Lung (tissue), 12 donors: ENCODE measurements around the gene NCOA3. TPM values are rescaled to one million over a fixed set of nuclear protein-coding genes. Genes with fewer than 3 reads are reported as not detected.

Experiments
- ATAC-seq: fragments of 200-7000 bp; cut with Tn5 transposase; one replicate; pipeline ENCODE4 v1.9.1; 2020; ENCODE audit warnings: moderate number of reproducible peaks; ENCODE audit not compliant: insufficient read depth, low FRiP score
- DNase-seq, 3 donors: peaks; one replicate each; pipeline ENCODE4 v3.0.0-alpha.2; 2013 to 2017
- H3K27ac ChIP-seq, 2 donors: one replicate each; pipeline ENCODE4 v1.5.1; 2013; ENCODE audit warnings: mild to moderate bottlenecking in 2 of 2, moderate library complexity in 2 of 2, control low read depth in 1 of 2, inconsistent platforms in 1 of 2, low read depth in 1 of 2, low read length in 1 of 2
- H3K27me3 ChIP-seq, 3 donors: one replicate each; pipeline ENCODE4 v1.5.1; 2013; ENCODE audit warnings: low read length in 2 of 3; ENCODE audit not compliant: control insufficient read depth in 3 of 3, insufficient read depth in 3 of 3
- H3K36me3 ChIP-seq, 4 donors: one replicate each; pipeline ENCODE4 v1.5.1; 2013; ENCODE audit warnings: low read length in 4 of 4, mild to moderate bottlenecking in 1 of 4, moderate library complexity in 1 of 4; ENCODE audit not compliant: control insufficient read depth in 4 of 4, insufficient read depth in 4 of 4
- H3K4me1 ChIP-seq, 5 donors: one replicate each; pipeline ENCODE4 v1.5.1; 2013; ENCODE audit warnings: low read length in 5 of 5, mild to moderate bottlenecking in 2 of 5, moderate library complexity in 1 of 5; ENCODE audit not compliant: control insufficient read depth in 5 of 5, insufficient read depth in 5 of 5
- H3K4me3 ChIP-seq: one replicate; pipeline ENCODE4 v1.5.1; 2013; ENCODE audit warnings: mild to moderate bottlenecking, control low read depth, moderate library complexity
- H3K9ac ChIP-seq, 2 donors: one replicate each; pipeline ENCODE4 v1.5.1; 2013; ENCODE audit warnings: low read length in 2 of 2, control low read depth in 1 of 2; ENCODE audit not compliant: insufficient read depth in 1 of 2
- H3K9me3 ChIP-seq, 4 donors: one replicate each; pipeline ENCODE4 v1.5.1; 2013; ENCODE audit warnings: low read length in 3 of 4, mild to moderate bottlenecking in 1 of 4, moderate library complexity in 1 of 4; ENCODE audit not compliant: control insufficient read depth in 4 of 4, insufficient read depth in 3 of 4
- CTCF ChIP-seq: IDR thresholded peaks from 2 replicates; pipeline ENCODE4 v1.5.1; 2012; ENCODE audit warnings: mild to moderate bottlenecking; ENCODE audit errors: control extremely low read depth, extremely low read depth
- WGBS, 2 donors: extraction: QIAGEN DNeasy Blood & Tissue Kit; methylation state at CpG; one replicate each; pipeline ENCODE4 v1.1.7; 2013; 5-methylcytosine and 5-hydroxymethylcytosine counted together
- polyA plus RNA-seq, 2 donors: library from polyadenylated mRNA; stranded (reverse); fragments of 200-250 nt; gene quantifications; one replicate each; pipeline ENCODE4 v1.2.1, GENCODE V29; 2013
- total RNA-seq, 2 donors: library from RNA; depleted of rRNA in 1 of 2; stranded (reverse); fragments of >200 nt in 1 of 2; gene quantifications; one replicate each; pipeline ENCODE4 v1.2.1, GENCODE V29; 2014 to 2021
- donor health status: control.
- donor health status: control.
- donor health status: Bipolar disorder and iron deficiency.
- donor health status: healthy.
- donor health status: DM: yes; HTN: yes; CAD: no.

The NCOA3 gene
- total and polyA plus RNA-seq, 4 donors, result 5.5 to 69.4 (median 22.6) TPM

- Histone ChIP-seq H3K4me3 (no peak overlapping the region), H3K9ac (no peak overlapping the region), H3K27me3 (no peaks in the 10 kb centered on the region), H3K4me1 (no peaks in the 10 kb centered on the region), H3K9me3 (no peaks in the 10 kb centered on the region), H3K27ac (no peak overlapping the region), H3K36me3 (peaks cover 4 to 9% (median 7%) of the 10 kb centered on the region in 4 donors)
- ATAC-seq, result no peak
- peak in 1 of 3 donors; percentile 17 for DNase-seq
- 84 to 91% methylated on average over 12 of the region's 12 CpGs for WGBS, 2 donors
- TF ChIP-seq CTCF, result no peak
These were observed 159.5 kb downstream of the NCOA3 start for GRCh38 chr20:47660983-47661700.

- WGBS, 2 donors, result 91 to 92% methylated on average over 7 of the region's 7 CpGs
- H3K27ac ChIP-seq, result no peak overlapping the region
- H3K27me3 ChIP-seq, result no peaks in the 10 kb centered on the region
- no peaks in the 10 kb centered on the region for H3K4me1 ChIP-seq
- ATAC-seq (no peak), DNase-seq (no peak)
- no peak for TF ChIP-seq CTCF
- H3K9ac ChIP-seq, result no peak overlapping the region
- no peaks in the 10 kb centered on the region for H3K9me3 ChIP-seq
- H3K36me3 ChIP-seq, result peaks cover 4 to 8% (median 7%) of the 10 kb centered on the region in 4 donors
- H3K4me3 ChIP-seq, result no peak overlapping the region
These were observed 160.0 kb downstream of the NCOA3 start for GRCh38 chr20:47661714-47662113.

- no peak for ATAC-seq
- H3K27ac ChIP-seq, result no peak overlapping the region
- H3K9ac ChIP-seq, result no peak overlapping the region
- H3K36me3 ChIP-seq, result peaks cover 4 to 7% (median 6%) of the 10 kb centered on the region in 4 donors
- H3K9me3 ChIP-seq, result no peaks in the 10 kb centered on the region
- H3K4me1 ChIP-seq, result no peaks in the 10 kb centered on the region
- WGBS, 2 donors, result 91 to 95% methylated on average over 16 of the region's 16 CpGs
- TF ChIP-seq CTCF, result no peak
- H3K27me3 ChIP-seq, result no peaks in the 10 kb centered on the region
- DNase-seq, result no peak
- no peak overlapping the region for H3K4me3 ChIP-seq
These were observed 161.0 kb downstream of the NCOA3 start for GRCh38 chr20:47662483-47663353.
